SIG-M5 (cell line): ENCODE results near the gene MYO16.
A peak's percentile ranks its signal among the peaks of the same experiment; 100 is the strongest.

ENCODE experiments used
- DNase-seq: peaks from one replicate; lab custom pipeline; 2025; lab: John Stamatoyannopoulos, UW

The MYO16 gene

GRCh38 chr13:109126891-109127641, 497.7 kb downstream of the MYO16 start:
- DNase-seq, result no peak

- no peak for DNase-seq
Observed at GRCh38 chr13:109128121-109128520, 498.7 kb downstream of the MYO16 start.

GRCh38 chr13:109130093-109130835, 500.9 kb downstream of the MYO16 start:
- no peak for DNase-seq

- DNase-seq, result peak; percentile 99
Observed at GRCh38 chr13:109131698-109132257, 502.4 kb downstream of the MYO16 start.

- DNase-seq, result no peak
Observed at GRCh38 chr13:109135018-109135417, 505.6 kb downstream of the MYO16 start.

GRCh38 chr13:109136873-109137272, 507.5 kb downstream of the MYO16 start:
- no peak for DNase-seq

GRCh38 chr13:109139346-109139745, 509.9 kb downstream of the MYO16 start:
- no peak for DNase-seq

GRCh38 chr13:109140054-109140453, 510.6 kb downstream of the MYO16 start:
- DNase-seq, result no peak

- DNase-seq, result no peak
Observed at GRCh38 chr13:109140479-109141349, 511.3 kb downstream of the MYO16 start.

GRCh38 chr13:109141706-109142105, 512.3 kb downstream of the MYO16 start:
- no peak for DNase-seq

- no peak for DNase-seq
Observed at GRCh38 chr13:109144693-109145437, 515.5 kb downstream of the MYO16 start.

GRCh38 chr13:109145631-109146030, 516.2 kb downstream of the MYO16 start:
- no peak for DNase-seq

- no peak for DNase-seq
Observed at GRCh38 chr13:109146393-109146792, 517.0 kb downstream of the MYO16 start.

GRCh38 chr13:109146912-109147647, 517.7 kb downstream of the MYO16 start:
- DNase-seq, result no peak

GRCh38 chr13:109148243-109148642, 518.8 kb downstream of the MYO16 start:
- no peak for DNase-seq

- no peak for DNase-seq
Observed at GRCh38 chr13:109150696-109151095, 521.3 kb downstream of the MYO16 start.

GRCh38 chr13:109151255-109151654, 521.8 kb downstream of the MYO16 start:
- DNase-seq, result no peak

- DNase-seq, result no peak
Observed at GRCh38 chr13:109151696-109152095, 522.3 kb downstream of the MYO16 start.

GRCh38 chr13:109152311-109152820, 523.0 kb downstream of the MYO16 start:
- DNase-seq, result no peak

GRCh38 chr13:109152941-109153340, 523.5 kb downstream of the MYO16 start:
- no peak for DNase-seq
